Measurements from ENCODE around the gene TRAPPC1.

DNA sequence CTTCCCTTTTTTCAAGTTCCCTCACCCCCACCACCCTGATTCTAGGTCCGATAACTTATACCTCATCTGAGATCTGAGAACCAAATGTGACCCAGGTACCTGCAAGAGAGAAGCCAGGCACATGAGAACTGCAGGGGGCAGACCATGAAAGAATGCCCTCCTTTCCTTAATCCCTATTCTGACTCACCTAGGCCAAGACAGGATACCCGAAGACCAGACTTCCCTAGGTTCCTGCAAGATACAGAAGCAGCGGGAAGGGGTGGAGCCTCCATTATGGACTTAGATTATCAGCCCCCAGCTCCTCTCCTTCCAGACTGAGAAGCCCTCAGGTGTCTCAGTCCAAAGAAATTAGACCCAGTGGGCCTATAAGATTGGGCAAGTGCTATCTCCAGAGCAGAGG lies 4.2 kb downstream of the TRAPPC1 start:
- TF ChIP-seq CTCF (conservative IDR thresholded peaks at IDR 0.05; ENCODE audit: low read depth, low read length) = no peak
- no peak for TF ChIP-seq EZH2 (IDR thresholded peaks at IDR 0.05; ENCODE audit: borderline replicate concordance, low read depth, low read length, poor library complexity, severe bottlenecking)
